Measurements from ENCODE around the gene GPI. TPM values are rescaled to one million over a fixed set of nuclear protein-coding genes. Genes with fewer than 3 reads are reported as not detected.
A peak's percentile ranks its signal among the peaks of the same experiment; 100 is the strongest.

The GPI gene
- total RNA-seq, 2 donors from 2014 or later: 181 to 183 TPM

DNA sequence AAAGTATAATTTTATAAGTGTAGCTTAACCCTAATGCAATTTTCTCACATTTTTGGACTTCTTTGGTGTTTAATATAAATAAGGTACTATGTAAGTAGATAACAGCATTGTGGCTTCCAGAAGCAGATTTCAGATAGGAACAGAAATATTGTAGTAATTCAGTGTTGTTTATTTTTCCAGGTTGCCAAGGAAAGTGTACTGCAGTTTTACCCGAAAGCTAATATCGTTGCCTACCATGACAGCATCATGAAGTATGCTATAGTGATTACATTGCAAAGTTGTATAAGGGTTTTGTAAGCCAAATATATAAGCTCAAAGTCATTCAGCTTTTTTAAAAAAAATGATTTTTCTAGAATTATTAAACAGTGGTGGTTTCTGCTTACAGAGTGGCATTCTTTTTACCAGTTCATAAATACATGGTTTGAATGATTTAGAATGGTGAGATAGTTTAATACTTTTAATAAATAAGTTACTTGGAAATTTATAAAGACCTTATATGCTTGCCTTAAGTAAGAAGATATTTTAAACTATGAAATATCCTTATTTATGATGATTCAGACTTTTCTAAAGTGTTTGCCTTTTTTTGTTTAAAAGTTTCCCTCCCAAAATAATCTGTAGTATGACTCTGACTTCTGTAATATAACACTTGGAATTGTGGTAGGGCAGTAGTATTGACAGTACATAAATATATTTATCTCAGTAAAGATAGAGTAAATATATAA lies 66.8 kb downstream of the GPI start:
- TF ChIP-seq, protein P1, sequence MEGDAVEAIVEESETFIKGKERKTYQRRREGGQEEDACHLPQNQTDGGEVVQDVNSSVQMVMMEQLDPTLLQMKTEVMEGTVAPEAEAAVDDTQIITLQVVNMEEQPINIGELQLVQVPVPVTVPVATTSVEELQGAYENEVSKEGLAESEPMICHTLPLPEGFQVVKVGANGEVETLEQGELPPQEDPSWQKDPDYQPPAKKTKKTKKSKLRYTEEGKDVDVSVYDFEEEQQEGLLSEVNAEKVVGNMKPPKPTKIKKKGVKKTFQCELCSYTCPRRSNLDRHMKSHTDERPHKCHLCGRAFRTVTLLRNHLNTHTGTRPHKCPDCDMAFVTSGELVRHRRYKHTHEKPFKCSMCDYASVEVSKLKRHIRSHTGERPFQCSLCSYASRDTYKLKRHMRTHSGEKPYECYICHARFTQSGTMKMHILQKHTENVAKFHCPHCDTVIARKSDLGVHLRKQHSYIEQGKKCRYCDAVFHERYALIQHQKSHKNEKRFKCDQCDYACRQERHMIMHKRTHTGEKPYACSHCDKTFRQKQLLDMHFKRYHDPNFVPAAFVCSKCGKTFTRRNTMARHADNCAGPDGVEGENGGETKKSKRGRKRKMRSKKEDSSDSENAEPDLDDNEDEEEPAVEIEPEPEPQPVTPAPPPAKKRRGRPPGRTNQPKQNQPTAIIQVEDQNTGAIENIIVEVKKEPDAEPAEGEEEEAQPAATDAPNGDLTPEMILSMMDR (conservative IDR thresholded peaks at IDR 0.05): no peak
- H3K4me1 ChIP-seq (ENCODE audit: control insufficient read depth, insufficient read depth, low read length): no peaks in the 10 kb centered on the region
- Mint-ChIP-seq H3K4me1 (peaks cover 8% of the 10 kb centered on the region), H3K36me3 (ENCODE audit: low read depth) (peaks cover 50% of the 10 kb centered on the region), H3K9me3 (no peaks in the 10 kb centered on the region), H3K27ac (no peak overlapping the region), H3K4me3 (no peak overlapping the region), H3K27me3 (ENCODE audit: insufficient read depth) (no peaks in the 10 kb centered on the region)
- peaks cover 58% of the 10 kb centered on the region for H3K36me3 ChIP-seq (ENCODE audit: control insufficient read depth, insufficient read depth, low read length)
- no peak overlapping the region for H3K27ac ChIP-seq (ENCODE audit: low read depth, low read length)
- no peak for DNase-seq
- H3K9me3 ChIP-seq (ENCODE audit: control insufficient read depth, low read length): no peaks in the 10 kb centered on the region
- 94 to 100% methylated on average over 2 of the region's 2 CpGs for WGBS, 2 experiments (ENCODE audit: insufficient coverage in 1 of 2, insufficient read length in 1 of 2)
- peak overlapping the region; percentile 90 for H3K4me3 ChIP-seq (ENCODE audit: low read length)
- H3K9ac ChIP-seq (ENCODE audit: extremely low read depth, low read length, poor library complexity, severe bottlenecking): no peak overlapping the region
- H3K27me3 ChIP-seq (ENCODE audit: control insufficient read depth, insufficient read depth, low read length, poor library complexity, severe bottlenecking): no peaks in the 10 kb centered on the region

DNA sequence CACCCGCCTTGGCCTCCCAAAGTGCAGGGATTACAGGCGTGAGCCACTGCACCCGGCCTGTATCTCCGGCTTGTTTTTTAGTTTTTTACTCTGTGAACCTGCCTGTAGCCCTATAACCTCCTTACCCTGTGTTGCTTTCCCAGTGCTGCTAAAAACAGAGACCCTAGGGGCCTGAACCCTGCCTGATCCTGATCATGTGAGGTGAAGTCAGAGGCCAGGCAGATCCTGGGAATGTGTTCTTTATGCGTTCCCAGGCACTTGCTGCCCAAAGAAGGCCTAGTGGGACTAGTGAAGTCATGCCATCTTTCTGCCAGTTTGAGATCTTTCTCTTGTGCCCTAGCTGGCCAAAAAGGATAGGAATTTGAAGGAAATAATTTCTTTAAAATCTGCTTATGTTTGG lies 67.8 kb downstream of the GPI start:
- H3K4me3 ChIP-seq (ENCODE audit: low read length): no peak overlapping the region
- H3K9me3 ChIP-seq (ENCODE audit: control insufficient read depth, low read length): no peaks in the 10 kb centered on the region
- H3K4me1 ChIP-seq (ENCODE audit: control insufficient read depth, insufficient read depth, low read length): no peaks in the 10 kb centered on the region
- 97 to 100% methylated on average over 4 to 5 of the region's 5 CpGs for WGBS, 2 experiments (ENCODE audit: insufficient coverage in 1 of 2, insufficient read length in 1 of 2)
- peak; percentile 45 for DNase-seq
- H3K27ac ChIP-seq (ENCODE audit: low read depth, low read length): no peak overlapping the region
- Mint-ChIP-seq H3K27me3 (ENCODE audit: insufficient read depth) (no peaks in the 10 kb centered on the region), H3K4me1 (peaks cover 8% of the 10 kb centered on the region), H3K27ac (peak overlapping the region; percentile 62), H3K9me3 (no peaks in the 10 kb centered on the region), H3K36me3 (ENCODE audit: low read depth) (peaks cover 57% of the 10 kb centered on the region), H3K4me3 (no peak overlapping the region)
- H3K36me3 ChIP-seq (ENCODE audit: control insufficient read depth, insufficient read depth, low read length): peaks cover 64% of the 10 kb centered on the region
- TF ChIP-seq, protein P1 (conservative IDR thresholded peaks at IDR 0.05): no peak
- no peaks in the 10 kb centered on the region for H3K27me3 ChIP-seq (ENCODE audit: control insufficient read depth, insufficient read depth, low read length, poor library complexity, severe bottlenecking)
- H3K9ac ChIP-seq (ENCODE audit: extremely low read depth, low read length, poor library complexity, severe bottlenecking): no peak overlapping the region

DNA sequence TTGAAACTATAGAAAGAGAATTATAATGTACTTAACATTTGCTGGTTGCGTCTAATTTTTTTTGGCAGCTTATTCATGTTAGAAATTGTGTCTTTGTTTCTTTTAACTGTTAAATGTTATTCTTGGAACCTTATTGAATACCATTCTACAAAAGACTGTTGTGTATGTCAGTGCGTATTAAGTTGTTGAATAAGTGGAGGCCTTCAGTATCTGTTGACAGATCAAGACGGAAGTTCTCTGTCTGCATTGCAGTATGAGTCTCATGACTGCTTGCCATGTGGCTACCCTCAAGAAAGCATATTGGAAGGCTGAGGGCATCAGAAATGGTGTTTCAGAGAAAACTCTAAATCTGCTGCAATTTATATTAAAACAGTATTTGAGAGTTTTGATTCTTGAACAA lies 71.7 kb downstream of the GPI start:
- H3K27ac ChIP-seq (ENCODE audit: low read depth, low read length): no peak overlapping the region
- no peak for DNase-seq
- no peaks in the 10 kb centered on the region for H3K4me1 ChIP-seq (ENCODE audit: control insufficient read depth, insufficient read depth, low read length)
- 95 to 100% methylated on average over 3 of the region's 3 CpGs for WGBS, 2 experiments (ENCODE audit: insufficient coverage in 1 of 2, insufficient read length in 1 of 2)
- H3K27me3 ChIP-seq (ENCODE audit: control insufficient read depth, insufficient read depth, low read length, poor library complexity, severe bottlenecking): no peaks in the 10 kb centered on the region
- Mint-ChIP-seq H3K27ac (no peak overlapping the region), H3K4me1 (no peaks in the 10 kb centered on the region), H3K4me3 (no peak overlapping the region), H3K36me3 (ENCODE audit: low read depth) (peaks cover 81% of the 10 kb centered on the region), H3K27me3 (ENCODE audit: insufficient read depth) (no peaks in the 10 kb centered on the region), H3K9me3 (no peaks in the 10 kb centered on the region)
- H3K4me3 ChIP-seq (ENCODE audit: low read length): no peak overlapping the region
- peaks cover 92% of the 10 kb centered on the region for H3K36me3 ChIP-seq (ENCODE audit: control insufficient read depth, insufficient read depth, low read length)
- TF ChIP-seq, protein P1 (conservative IDR thresholded peaks at IDR 0.05): no peak
- no peak overlapping the region for H3K9ac ChIP-seq (ENCODE audit: extremely low read depth, low read length, poor library complexity, severe bottlenecking)
- H3K9me3 ChIP-seq (ENCODE audit: control insufficient read depth, low read length): no peaks in the 10 kb centered on the region

Measured in endodermal cell (in vitro differentiated cells).